PFSK-1 (cell line): Measurements from ENCODE around the gene HBB.

ENCODE experiments used
- FOXP2 ChIP-seq: optimal IDR thresholded peaks from 2 replicates; pipeline ENCODE3; 2011; ENCODE audit warnings: borderline replicate concordance, control low read depth, inconsistent platforms; ENCODE audit not compliant: insufficient read depth; ENCODE audit errors: extremely low read length, extremely low read depth
- POLR2AphosphoS5 ChIP-seq: IDR thresholded peaks from 2 replicates; pipeline ENCODE4 v1.6.1; 2012; ENCODE audit warnings: low read depth, mild to moderate bottlenecking, control low read depth, low read length, moderate library complexity
- SIN3A ChIP-seq: IDR thresholded peaks from 2 replicates; pipeline ENCODE4 v1.6.1; 2012; ENCODE audit warnings: mild to moderate bottlenecking, low read length, moderate library complexity, borderline replicate concordance; ENCODE audit not compliant: insufficient read depth
- TAF1 ChIP-seq: IDR thresholded peaks from 2 replicates; pipeline ENCODE4 v1.6.1; 2012; ENCODE audit warnings: low read length, control low read depth, borderline replicate concordance; ENCODE audit not compliant: insufficient read depth
- TF ChIP-seq, protein P1 (sequence below), 2 experiments: IDR thresholded peaks; 2 replicates each; pipeline versions ENCODE4 v1.6.1 to v1.8.0; 2011 to 2012; ENCODE audit warnings: low read depth in 2 of 2, low read length in 2 of 2, control low read depth in 1 of 2, inconsistent platforms in 1 of 2, mild to moderate bottlenecking in 1 of 2, moderate library complexity in 1 of 2; ENCODE audit not compliant: insufficient read depth in 1 of 2

HBB gene

DNA sequence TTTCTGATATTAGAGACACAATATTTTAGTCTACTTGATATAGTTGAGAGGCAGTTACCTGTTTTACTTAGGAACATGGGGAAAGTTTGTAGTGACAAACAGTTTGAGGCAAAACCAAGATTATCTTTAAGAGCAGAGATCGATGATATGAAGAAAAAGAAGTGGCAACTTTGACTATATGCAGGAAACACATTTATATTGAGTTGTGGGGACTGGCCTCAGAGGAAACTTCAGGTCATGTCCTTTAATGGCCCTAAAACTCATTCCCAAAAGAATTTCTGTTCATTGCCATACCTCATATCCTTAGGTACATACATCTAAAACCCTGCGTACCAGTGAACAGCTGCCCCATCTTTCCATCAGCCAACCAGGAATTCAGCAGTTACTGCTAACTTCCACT, 18.3 kb upstream of the HBB start:
- TF ChIP-seq TAF1 = no peak
- TF ChIP-seq, protein P1, sequence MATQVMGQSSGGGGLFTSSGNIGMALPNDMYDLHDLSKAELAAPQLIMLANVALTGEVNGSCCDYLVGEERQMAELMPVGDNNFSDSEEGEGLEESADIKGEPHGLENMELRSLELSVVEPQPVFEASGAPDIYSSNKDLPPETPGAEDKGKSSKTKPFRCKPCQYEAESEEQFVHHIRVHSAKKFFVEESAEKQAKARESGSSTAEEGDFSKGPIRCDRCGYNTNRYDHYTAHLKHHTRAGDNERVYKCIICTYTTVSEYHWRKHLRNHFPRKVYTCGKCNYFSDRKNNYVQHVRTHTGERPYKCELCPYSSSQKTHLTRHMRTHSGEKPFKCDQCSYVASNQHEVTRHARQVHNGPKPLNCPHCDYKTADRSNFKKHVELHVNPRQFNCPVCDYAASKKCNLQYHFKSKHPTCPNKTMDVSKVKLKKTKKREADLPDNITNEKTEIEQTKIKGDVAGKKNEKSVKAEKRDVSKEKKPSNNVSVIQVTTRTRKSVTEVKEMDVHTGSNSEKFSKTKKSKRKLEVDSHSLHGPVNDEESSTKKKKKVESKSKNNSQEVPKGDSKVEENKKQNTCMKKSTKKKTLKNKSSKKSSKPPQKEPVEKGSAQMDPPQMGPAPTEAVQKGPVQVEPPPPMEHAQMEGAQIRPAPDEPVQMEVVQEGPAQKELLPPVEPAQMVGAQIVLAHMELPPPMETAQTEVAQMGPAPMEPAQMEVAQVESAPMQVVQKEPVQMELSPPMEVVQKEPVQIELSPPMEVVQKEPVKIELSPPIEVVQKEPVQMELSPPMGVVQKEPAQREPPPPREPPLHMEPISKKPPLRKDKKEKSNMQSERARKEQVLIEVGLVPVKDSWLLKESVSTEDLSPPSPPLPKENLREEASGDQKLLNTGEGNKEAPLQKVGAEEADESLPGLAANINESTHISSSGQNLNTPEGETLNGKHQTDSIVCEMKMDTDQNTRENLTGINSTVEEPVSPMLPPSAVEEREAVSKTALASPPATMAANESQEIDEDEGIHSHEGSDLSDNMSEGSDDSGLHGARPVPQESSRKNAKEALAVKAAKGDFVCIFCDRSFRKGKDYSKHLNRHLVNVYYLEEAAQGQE (IDR thresholded peaks at IDR 0.05; ENCODE audit: insufficient read depth in 1 of 2, low read depth in 2 of 2, low read length in 2 of 2) = no peak
- no peak for TF ChIP-seq POLR2AphosphoS5
- no peak for TF ChIP-seq SIN3A
- TF ChIP-seq FOXP2 = no peak

DNA sequence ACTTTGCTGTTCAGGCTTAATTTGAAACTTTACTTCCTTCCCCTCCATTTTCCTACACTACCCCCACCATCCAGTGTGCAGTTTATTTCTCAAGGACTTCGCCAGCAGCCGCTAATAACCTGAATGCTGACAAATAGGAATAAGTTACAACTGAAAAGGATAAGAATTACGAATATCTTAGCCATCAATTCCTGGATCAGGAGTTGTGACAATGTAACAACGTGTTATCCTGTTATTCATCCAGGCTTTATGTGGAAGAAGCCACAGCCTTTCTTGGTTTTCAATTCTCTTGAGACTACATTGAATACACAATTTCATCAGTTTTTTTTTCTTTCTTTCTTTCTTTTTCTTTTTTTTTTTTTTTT, 16.9 kb upstream of the HBB start:
- TF ChIP-seq, protein P1 (IDR thresholded peaks at IDR 0.05; ENCODE audit: insufficient read depth in 1 of 2, low read depth in 2 of 2, low read length in 2 of 2) = no peak
- no peak for TF ChIP-seq SIN3A
- TF ChIP-seq FOXP2 = no peak
- no peak for TF ChIP-seq POLR2AphosphoS5
- no peak for TF ChIP-seq TAF1

DNA sequence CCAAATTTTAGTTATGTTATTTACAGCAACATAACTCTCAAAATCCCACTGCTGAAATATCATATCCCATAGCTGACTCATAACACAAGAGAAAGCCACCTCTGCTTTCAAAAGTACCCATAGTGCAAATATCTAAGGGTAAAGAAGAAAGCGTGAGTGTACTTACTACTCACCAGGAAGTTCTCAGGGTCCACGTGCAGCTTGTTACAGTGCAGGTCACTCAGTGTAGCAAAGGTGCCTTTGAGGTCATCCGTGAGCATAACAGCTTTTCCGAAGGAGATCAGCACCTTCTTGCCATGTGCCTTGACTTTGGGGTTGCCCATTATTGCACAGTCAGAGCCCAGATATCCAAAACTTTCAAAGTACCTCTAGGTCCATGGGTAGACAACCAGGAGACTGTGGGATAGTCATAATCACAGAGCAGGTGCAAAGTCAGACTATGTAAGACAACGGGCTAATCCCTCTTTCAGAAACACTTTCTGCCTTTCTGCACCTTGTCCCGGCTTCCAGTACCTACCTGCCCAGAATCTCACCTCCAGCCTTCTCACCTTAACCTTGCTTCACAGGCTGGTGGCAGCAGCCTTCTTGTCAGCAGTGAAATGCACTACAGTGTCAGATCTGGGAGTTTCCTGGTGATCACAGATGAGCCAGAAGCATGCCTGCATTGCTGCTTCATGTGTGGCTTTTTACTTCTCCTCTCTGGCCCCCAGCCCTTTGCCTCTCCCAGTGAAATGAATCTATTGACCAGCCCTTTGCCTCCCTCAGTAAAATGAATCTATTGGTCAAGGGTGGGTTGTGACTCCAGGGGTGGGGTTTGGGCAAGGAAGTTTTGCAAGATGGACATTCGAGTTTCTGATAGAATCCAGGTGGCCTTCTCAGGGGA, 16.3 kb upstream of the HBB start:
- TF ChIP-seq SIN3A (no peak), POLR2AphosphoS5 (no peak)
- TF ChIP-seq, protein P1 (IDR thresholded peaks at IDR 0.05; ENCODE audit: insufficient read depth in 1 of 2, low read depth in 2 of 2, low read length in 2 of 2) = no peak

DNA sequence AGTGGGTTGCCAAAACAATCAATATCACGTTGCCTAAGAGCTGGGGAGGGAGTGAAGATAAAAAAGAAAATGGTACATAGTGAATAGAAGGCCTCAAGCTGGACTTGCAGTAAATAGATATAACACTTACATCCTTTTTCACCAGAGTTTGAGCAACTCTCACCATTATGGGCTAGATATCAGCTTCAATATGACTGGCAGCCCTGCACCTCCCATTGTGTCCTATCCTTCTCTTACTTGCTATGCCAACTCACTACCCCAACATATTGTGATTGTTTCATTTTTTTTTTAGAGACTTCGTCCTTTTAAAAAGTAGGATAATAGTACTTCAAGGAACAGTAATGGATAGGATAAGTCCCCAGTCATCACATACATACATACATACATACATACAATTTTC, 15.3 kb upstream of the HBB start:
- no peak for TF ChIP-seq FOXP2
- TF ChIP-seq SIN3A = no peak
- TF ChIP-seq TAF1 = no peak

DNA sequence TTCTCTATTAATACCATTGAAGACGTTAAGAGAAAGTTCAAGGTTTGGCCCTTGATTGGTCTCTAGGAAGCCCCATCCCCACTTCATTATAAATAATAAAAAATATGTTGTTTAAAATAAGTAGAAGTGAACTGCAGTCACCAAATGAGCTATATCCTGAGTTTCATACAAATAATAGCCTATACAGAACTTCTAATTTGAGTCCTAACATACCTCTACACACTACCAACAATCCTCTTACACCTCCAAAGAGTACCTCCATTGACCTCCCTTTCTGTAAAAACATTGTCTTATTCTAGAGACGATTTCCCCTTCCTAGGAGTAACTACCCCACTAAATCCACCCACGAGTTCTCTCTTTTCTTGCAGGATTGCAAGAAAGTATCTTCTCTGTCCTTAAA, 14.6 kb upstream of the HBB start:
- TF ChIP-seq POLR2AphosphoS5 (no peak), SIN3A (no peak), TAF1 (no peak), FOXP2 (no peak)
- TF ChIP-seq, protein P1 (IDR thresholded peaks at IDR 0.05; ENCODE audit: insufficient read depth in 1 of 2, low read depth in 2 of 2, low read length in 2 of 2) = no peak
